ENCODE results near the gene LECT2. TPM values are rescaled to one million over a fixed set of nuclear protein-coding genes. Genes with fewer than 3 reads are reported as not detected.

Gene LECT2
- not detected for total RNA-seq (ENCODE audit: unreplicated experiment)
- long read RNA-seq, result 0 reads

- Mint-ChIP-seq H3K27me3 (ENCODE audit: unreplicated experiment) (no peaks in the 10 kb centered on the region), H3K4me3 (ENCODE audit: unreplicated experiment) (no peak within 1 kb of the TSS), H3K9me3 (ENCODE audit: unreplicated experiment) (no peaks in the 10 kb centered on the region), H3K4me1 (ENCODE audit: low read depth, unreplicated experiment) (no peaks in the 10 kb centered on the region), H3K27ac (ENCODE audit: unreplicated experiment) (no peak within 1 kb of the TSS), H3K36me3 (ENCODE audit: unreplicated experiment) (no peaks in the 10 kb centered on the region)
- no peak for TF ChIP-seq CTCF (IDR thresholded peaks at IDR 0.05; ENCODE audit: partially characterized antibody, unreplicated experiment)
- no peak for DNase-seq
Measured at GRCh38 chr5:135954899-135955298, at the start of gene LECT2. TSS of gene LECT2 (minus strand) at chr5:135954983. CDS start at chr5:135954833, 150 bp downstream.

DNA sequence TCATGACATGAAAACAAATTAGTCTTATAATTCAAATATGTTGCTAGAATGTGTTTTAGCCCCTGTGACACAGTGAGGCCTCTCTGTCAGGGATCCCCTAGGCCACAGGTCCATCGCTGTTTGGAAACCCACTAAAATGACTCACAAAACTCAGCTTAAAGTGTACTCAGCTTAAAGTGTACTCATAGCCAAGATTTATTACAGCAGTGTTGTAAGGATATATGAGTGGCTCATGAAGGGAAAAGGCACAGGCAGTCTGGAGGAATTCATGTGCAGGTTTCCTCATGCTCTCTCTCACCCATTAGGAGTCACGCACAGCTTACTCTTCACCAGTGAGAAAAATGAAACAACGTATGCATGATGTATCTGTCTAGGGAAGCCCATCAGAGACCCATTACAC is 49.7 kb upstream of the LECT2 start:
- Mint-ChIP-seq H3K4me3 (ENCODE audit: unreplicated experiment) (no peak overlapping the region), H3K27me3 (ENCODE audit: unreplicated experiment) (peaks cover under 1% of the 10 kb centered on the region), H3K36me3 (ENCODE audit: unreplicated experiment) (no peaks in the 10 kb centered on the region), H3K27ac (ENCODE audit: unreplicated experiment) (no peak overlapping the region), H3K4me1 (ENCODE audit: low read depth, unreplicated experiment) (no peaks in the 10 kb centered on the region), H3K9me3 (ENCODE audit: unreplicated experiment) (no peaks in the 10 kb centered on the region)
- TF ChIP-seq CTCF (IDR thresholded peaks at IDR 0.05; ENCODE audit: partially characterized antibody, unreplicated experiment), result no peak
- DNase-seq, result no peak

DNA sequence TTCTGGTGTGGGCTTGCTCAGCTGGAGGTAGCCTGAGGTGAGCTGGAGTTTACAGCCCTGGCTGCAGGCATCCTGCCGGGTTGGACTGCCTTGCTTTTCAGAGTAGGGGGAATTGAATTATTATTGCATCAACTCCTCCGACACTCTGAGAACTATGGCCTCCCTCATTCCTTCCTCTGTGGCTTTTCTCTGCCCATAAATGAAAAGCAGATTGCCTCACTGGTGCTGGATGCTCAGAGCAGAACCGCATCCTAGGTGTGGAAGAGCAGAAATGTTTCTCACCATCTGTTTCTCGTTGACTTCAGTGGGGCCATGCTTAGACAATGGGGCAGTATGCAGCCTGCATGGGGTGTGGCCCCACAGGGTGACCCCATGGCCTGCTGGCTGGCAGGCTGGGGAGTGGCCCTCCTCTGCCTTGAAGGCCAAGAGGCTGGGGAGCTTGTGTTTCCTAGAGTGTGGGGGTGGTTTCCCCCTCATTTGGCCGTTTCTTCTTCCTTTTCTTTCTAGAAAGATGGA is 46.7 kb upstream of the LECT2 start:
- H3K4me3 Mint-ChIP-seq (ENCODE audit: unreplicated experiment), result no peak overlapping the region
- H3K27ac Mint-ChIP-seq (ENCODE audit: unreplicated experiment), result no peak overlapping the region
- no peaks in the 10 kb centered on the region for H3K4me1 Mint-ChIP-seq (ENCODE audit: low read depth, unreplicated experiment)
- no peaks in the 10 kb centered on the region for H3K36me3 Mint-ChIP-seq (ENCODE audit: unreplicated experiment)
- H3K27me3 Mint-ChIP-seq (ENCODE audit: unreplicated experiment), result peaks cover 3% of the 10 kb centered on the region
- no peak for DNase-seq
- H3K9me3 Mint-ChIP-seq (ENCODE audit: unreplicated experiment), result no peaks in the 10 kb centered on the region
- TF ChIP-seq CTCF (IDR thresholded peaks at IDR 0.05; ENCODE audit: partially characterized antibody, unreplicated experiment), result no peak

GRCh38 chr5:136000932-136001331 is 46.1 kb upstream of the LECT2 start:
- Mint-ChIP-seq H3K4me3 (ENCODE audit: unreplicated experiment) (no peak overlapping the region), H3K27me3 (ENCODE audit: unreplicated experiment) (peaks cover 3% of the 10 kb centered on the region), H3K9me3 (ENCODE audit: unreplicated experiment) (no peaks in the 10 kb centered on the region), H3K4me1 (ENCODE audit: low read depth, unreplicated experiment) (no peaks in the 10 kb centered on the region), H3K36me3 (ENCODE audit: unreplicated experiment) (no peaks in the 10 kb centered on the region), H3K27ac (ENCODE audit: unreplicated experiment) (no peak overlapping the region)
- TF ChIP-seq CTCF (IDR thresholded peaks at IDR 0.05; ENCODE audit: partially characterized antibody, unreplicated experiment), result no peak
- DNase-seq, result no peak

DNA sequence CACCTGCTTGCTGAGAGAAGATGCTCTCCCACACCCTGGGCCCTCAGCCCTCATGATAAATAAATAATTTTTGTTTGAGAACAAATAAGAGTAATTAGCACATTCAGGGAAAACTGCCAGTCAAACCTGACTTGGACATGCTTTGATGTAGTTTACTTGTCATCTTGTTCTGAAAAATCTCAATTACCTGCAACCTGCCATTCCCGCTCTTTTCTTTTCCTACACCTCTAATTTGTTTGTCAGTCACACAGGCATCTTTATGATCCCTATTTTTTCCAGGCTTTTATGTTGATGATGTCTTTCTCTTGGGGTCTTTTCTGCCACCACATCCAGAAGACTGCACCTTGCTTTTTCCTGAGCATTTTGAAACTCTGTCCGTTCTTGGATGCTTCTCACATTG is 45.4 kb upstream of the LECT2 start:
- no peak overlapping the region for H3K4me3 Mint-ChIP-seq (ENCODE audit: unreplicated experiment)
- TF ChIP-seq CTCF (IDR thresholded peaks at IDR 0.05; ENCODE audit: partially characterized antibody, unreplicated experiment), result no peak
- no peaks in the 10 kb centered on the region for H3K4me1 Mint-ChIP-seq (ENCODE audit: low read depth, unreplicated experiment)
- H3K36me3 Mint-ChIP-seq (ENCODE audit: unreplicated experiment), result no peaks in the 10 kb centered on the region
- peaks cover 3% of the 10 kb centered on the region for H3K27me3 Mint-ChIP-seq (ENCODE audit: unreplicated experiment)
- no peak for DNase-seq
- no peaks in the 10 kb centered on the region for H3K9me3 Mint-ChIP-seq (ENCODE audit: unreplicated experiment)
- H3K27ac Mint-ChIP-seq (ENCODE audit: unreplicated experiment), result no peak overlapping the region
